ENCODE measurements around the gene NEK8.

The NEK8 gene

DNA sequence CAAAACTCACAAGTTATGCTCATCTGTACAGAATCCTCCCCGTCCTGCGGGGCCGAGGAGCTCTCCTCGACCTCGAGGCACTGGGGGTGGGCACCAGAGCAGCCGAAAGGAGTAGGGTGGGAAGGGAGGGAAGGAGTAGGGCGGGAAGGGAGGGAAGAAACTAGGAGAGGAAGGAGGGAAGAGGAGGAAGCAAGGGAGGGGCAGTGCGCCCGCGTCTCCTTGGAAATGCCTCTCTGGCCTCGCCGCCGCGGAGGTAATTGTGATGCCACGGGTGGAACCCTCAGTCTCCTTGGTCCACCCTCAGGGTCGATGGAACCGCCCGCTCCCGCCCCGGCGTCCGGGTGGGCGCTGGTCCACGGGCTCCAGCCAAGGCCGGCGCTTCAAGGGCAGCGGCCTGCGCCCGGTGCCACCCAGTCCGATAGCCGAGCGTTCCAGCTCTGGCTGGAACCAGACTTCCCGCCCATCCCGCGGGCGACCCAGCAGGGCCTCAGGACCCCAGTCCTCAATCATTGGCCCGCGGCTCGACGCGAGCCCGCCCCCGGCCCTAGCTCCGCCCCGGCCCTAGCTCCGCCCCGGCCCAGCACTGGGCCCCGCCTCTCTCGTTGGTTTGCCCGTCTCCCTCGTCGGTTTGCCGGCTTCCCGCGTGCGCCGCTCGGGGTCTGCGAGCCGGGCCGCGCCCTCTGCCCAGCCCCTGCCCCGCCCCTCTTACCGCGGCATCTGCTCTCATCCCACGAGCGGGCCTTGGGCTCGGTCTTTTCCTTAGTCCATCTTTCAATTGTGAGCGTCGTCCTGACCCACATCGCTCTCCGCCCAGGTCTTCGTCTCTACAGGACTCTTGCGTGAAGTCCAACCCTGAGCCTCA is 17.5 kb upstream of the NEK8 start:
- TF ChIP-seq FOXP2 (optimal IDR thresholded peaks at IDR 0.05; ENCODE audit: borderline replicate concordance, extremely low read depth, extremely low read length, insufficient read depth) (no peak), SIN3A (IDR thresholded peaks at IDR 0.05; ENCODE audit: borderline replicate concordance, insufficient read depth, low read length) (no peak), TAF1 (IDR thresholded peaks at IDR 0.05; ENCODE audit: borderline replicate concordance, insufficient read depth, low read length) (0 out of 2 replicates have a peak, but pooled peaks have one; percentile 40), POLR2AphosphoS5 (IDR thresholded peaks at IDR 0.05; ENCODE audit: low read depth, low read length) (peak; percentile 98)

- TF ChIP-seq FOXP2 (optimal IDR thresholded peaks at IDR 0.05; ENCODE audit: borderline replicate concordance, extremely low read depth, extremely low read length, insufficient read depth): no peak
- no peak for TF ChIP-seq SIN3A (IDR thresholded peaks at IDR 0.05; ENCODE audit: borderline replicate concordance, insufficient read depth, low read length)
- no peak for TF ChIP-seq POLR2AphosphoS5 (IDR thresholded peaks at IDR 0.05; ENCODE audit: low read depth, low read length)
- TF ChIP-seq TAF1 (IDR thresholded peaks at IDR 0.05; ENCODE audit: borderline replicate concordance, insufficient read depth, low read length): no peak
Measured at GRCh38 chr17:28711723-28712031, 16.9 kb upstream of the NEK8 start, which contains the start of gene PROCA1. PROCA1 (minus strand) TSS chr17:28711888; CDS start chr17:28711660, 228 bp downstream.

GRCh38 chr17:28712032-28712704 is 16.4 kb upstream of the NEK8 start:
- TF ChIP-seq SIN3A (IDR thresholded peaks at IDR 0.05; ENCODE audit: borderline replicate concordance, insufficient read depth, low read length): no peak
- no peak for TF ChIP-seq POLR2AphosphoS5 (IDR thresholded peaks at IDR 0.05; ENCODE audit: low read depth, low read length)
- TF ChIP-seq, protein P1, sequence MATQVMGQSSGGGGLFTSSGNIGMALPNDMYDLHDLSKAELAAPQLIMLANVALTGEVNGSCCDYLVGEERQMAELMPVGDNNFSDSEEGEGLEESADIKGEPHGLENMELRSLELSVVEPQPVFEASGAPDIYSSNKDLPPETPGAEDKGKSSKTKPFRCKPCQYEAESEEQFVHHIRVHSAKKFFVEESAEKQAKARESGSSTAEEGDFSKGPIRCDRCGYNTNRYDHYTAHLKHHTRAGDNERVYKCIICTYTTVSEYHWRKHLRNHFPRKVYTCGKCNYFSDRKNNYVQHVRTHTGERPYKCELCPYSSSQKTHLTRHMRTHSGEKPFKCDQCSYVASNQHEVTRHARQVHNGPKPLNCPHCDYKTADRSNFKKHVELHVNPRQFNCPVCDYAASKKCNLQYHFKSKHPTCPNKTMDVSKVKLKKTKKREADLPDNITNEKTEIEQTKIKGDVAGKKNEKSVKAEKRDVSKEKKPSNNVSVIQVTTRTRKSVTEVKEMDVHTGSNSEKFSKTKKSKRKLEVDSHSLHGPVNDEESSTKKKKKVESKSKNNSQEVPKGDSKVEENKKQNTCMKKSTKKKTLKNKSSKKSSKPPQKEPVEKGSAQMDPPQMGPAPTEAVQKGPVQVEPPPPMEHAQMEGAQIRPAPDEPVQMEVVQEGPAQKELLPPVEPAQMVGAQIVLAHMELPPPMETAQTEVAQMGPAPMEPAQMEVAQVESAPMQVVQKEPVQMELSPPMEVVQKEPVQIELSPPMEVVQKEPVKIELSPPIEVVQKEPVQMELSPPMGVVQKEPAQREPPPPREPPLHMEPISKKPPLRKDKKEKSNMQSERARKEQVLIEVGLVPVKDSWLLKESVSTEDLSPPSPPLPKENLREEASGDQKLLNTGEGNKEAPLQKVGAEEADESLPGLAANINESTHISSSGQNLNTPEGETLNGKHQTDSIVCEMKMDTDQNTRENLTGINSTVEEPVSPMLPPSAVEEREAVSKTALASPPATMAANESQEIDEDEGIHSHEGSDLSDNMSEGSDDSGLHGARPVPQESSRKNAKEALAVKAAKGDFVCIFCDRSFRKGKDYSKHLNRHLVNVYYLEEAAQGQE (IDR thresholded peaks at IDR 0.05; ENCODE audit: insufficient read depth in 1 of 2, low read depth in 2 of 2, low read length in 2 of 2): no peak

DNA sequence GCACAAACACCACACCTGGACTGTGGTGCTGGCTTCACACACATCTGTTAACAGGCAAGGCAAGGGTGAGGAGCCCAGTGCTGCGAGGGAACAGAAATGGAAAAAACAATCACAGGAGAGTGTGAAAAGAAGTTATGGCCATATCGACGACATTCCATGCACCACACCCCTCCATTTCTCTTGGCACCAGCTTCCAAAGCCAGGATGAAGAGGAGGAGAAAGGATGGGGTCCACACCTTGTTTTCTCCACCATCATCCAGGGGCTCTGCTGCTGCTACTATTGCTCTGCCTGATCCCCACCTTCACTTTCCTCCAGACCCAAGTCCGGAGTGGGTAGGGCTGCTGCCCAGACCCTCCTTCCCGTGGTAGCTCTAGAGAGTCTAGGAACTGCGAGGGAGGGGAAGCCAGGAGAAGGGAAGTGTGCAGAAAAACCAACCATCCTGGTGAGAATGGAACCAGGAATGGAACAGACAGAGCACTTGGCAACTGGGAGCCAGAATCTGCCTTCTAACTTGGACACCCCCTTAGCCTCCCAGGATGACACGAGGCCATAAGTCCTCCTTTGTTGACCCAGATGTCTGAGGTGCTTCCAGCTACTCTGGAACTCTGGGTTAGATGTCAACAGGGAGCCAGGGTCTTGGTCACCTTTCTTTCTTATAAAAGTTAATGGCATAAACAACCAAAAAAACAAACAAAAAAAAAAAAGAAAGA is 15.7 kb upstream of the NEK8 start:
- TF ChIP-seq, protein P1 (IDR thresholded peaks at IDR 0.05; ENCODE audit: insufficient read depth in 1 of 2, low read depth in 2 of 2, low read length in 2 of 2): no peak
- no peak for TF ChIP-seq POLR2AphosphoS5 (IDR thresholded peaks at IDR 0.05; ENCODE audit: low read depth, low read length)
- no peak for TF ChIP-seq TAF1 (IDR thresholded peaks at IDR 0.05; ENCODE audit: borderline replicate concordance, insufficient read depth, low read length)
- TF ChIP-seq SIN3A (IDR thresholded peaks at IDR 0.05; ENCODE audit: borderline replicate concordance, insufficient read depth, low read length): no peak
- TF ChIP-seq FOXP2 (optimal IDR thresholded peaks at IDR 0.05; ENCODE audit: borderline replicate concordance, extremely low read depth, extremely low read length, insufficient read depth): no peak

- TF ChIP-seq POLR2AphosphoS5 (IDR thresholded peaks at IDR 0.05; ENCODE audit: low read depth, low read length) (no peak), SIN3A (IDR thresholded peaks at IDR 0.05; ENCODE audit: borderline replicate concordance, insufficient read depth, low read length) (no peak), FOXP2 (optimal IDR thresholded peaks at IDR 0.05; ENCODE audit: borderline replicate concordance, extremely low read depth, extremely low read length, insufficient read depth) (no peak), TAF1 (IDR thresholded peaks at IDR 0.05; ENCODE audit: borderline replicate concordance, insufficient read depth, low read length) (no peak)
- TF ChIP-seq, protein P1 (IDR thresholded peaks at IDR 0.05; ENCODE audit: insufficient read depth in 1 of 2, low read depth in 2 of 2, low read length in 2 of 2): no peak
Measured at GRCh38 chr17:28714281-28714680, 14.3 kb upstream of the NEK8 start.

Measured in PFSK-1 (cell line).